HG02884 (cell line): ENCODE measurements around the gene TLE5.

ENCODE experiments used
- ATAC-seq: cut with Tn5 transposase; IDR thresholded peaks from one replicate; pipeline ENCODE4 v1.9.1; 2021; ENCODE audit warnings: mild to moderate bottlenecking, moderate library complexity; ENCODE audit not compliant: unreplicated experiment

TLE5 gene, protein sequence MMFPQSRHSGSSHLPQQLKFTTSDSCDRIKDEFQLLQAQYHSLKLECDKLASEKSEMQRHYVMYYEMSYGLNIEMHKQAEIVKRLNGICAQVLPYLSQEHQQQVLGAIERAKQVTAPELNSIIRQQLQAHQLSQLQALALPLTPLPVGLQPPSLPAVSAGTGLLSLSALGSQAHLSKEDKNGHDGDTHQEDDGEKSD

DNA sequence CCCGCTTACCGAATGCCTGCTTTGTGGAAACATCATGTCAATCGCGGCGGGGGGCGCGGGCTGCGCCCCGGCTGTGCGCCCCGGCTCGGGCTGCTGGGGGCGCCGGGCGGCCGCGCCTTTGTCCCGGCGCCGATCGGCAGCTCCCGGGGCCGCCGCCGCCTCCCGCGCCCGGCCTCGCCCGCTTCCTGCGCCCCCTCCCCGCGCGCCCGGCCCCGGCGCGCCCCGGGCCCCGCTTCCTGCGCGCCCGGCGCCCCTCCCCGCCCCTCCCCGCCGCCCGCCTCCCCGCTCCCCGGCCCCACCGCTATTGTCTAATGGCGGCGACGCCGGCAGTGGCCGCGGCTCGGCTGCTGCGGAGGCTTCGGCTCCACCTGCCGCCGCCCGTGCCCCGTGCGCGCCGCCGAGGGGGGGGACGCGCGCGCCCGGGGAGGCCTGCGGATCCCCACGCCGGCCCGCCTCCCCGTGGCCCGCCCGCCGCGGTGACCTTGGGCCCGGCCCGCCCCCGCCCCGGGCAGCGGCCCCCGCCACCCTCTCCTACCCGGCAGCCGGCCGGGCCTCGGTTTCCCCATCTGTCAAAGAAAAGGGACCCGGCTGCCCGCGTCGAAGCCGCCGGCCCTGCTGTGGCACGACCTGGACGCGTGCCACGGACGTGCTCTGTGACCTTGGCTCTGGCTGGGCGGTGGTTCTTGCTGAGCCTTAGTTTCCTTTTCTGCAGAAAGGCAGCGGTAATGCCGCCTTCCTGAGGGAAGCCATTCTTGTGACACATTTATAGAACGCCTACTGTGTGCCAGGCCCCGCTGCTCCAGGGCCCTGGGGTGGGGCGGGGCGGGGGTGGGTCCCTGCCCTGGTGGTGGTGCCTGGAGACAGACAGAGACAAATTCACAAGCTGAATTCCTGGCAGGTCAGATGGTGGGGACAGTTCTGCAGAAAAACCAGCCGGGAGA is at the start of gene TLE5:
TSS of gene TLE5 (minus strand) at position 331 of the 941 bp plus-strand sequence. CDS start at position 36, 295 bp downstream.
- no peak for ATAC-seq

DNA sequence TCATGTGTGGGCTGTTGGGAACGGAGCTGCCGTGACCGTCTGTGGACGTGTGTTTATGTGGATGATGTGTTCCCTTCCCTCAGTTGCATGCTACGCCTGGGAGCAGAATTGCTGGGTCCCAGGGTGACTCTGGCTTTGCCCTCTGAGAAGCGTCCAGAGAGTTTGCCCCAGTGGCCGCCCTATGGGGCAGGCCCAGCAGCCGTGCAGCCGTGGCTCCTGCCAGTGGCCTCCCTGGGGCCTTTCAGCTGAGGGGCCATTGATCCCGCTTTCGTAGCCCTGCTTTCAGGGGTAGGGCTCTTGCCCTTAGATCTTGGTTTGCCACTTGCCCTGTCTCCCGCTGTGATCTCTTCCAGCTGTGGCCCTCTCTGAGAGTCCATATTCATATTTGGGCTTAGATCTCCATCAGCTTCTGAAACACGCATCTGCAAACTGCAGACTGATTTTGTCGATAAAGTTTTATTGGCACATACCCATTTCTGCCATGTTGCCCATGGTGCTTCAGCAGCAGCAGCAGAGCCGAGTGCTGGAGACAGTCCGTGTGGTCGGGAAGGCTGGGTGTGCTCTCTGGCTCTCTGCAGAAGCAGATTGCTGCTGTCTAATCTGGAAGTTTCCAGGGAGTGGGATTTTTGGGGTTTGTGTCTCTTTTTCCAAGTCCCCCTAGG is 49.4 kb upstream of the TLE5 start:
- ATAC-seq, result no peak

DNA sequence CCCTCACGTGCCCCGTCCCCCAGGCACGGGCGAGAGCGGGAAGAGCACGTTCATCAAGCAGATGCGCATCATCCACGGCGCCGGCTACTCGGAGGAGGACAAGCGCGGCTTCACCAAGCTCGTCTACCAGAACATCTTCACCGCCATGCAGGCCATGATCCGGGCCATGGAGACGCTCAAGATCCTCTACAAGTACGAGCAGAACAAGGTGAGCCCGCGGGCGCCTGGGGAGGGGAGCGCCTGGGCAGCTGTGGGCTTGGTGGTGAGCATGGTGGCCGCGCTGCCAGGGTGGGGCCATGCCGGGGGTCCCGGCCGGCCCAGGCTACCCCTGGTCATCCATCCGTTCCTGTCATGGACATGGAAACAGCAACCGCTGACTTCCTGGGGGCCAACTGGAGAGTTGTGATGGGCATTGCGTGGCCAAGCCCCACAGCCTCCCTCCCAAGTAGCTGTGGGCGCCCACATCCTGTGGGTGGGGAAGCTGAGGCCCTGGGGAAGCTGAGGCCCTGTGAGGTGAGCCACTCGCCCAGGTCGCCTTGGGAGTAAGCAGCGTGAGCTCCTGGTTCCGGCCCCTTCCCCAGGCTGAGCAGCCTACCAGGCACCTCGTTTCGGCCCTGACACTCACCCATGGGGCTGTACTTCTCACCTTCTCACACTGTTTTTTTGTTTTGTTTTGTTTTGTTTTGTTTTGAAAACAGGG is 48.0 kb upstream of the TLE5 start:
- ATAC-seq, result no peak

DNA sequence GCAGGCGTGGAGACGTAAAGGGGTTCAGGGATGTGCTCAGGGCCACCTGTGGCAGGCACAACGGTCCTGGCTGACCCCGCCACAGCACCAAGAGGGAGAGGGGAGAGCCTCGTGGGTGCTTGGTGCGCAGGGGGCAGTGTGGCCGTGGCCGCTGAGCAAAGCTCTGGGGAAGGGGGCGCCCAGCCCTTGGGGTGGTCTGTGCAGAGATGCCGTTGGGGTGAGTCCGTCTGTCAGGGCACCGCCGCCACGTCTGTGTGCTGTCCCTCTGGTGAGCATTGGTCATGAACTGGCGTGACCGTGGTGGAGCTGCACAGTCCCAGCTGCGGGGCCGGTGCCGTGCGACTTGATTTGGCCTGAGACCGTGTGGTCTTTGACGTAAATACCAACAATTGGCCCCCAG is 47.2 kb upstream of the TLE5 start:
- no peak for ATAC-seq

DNA sequence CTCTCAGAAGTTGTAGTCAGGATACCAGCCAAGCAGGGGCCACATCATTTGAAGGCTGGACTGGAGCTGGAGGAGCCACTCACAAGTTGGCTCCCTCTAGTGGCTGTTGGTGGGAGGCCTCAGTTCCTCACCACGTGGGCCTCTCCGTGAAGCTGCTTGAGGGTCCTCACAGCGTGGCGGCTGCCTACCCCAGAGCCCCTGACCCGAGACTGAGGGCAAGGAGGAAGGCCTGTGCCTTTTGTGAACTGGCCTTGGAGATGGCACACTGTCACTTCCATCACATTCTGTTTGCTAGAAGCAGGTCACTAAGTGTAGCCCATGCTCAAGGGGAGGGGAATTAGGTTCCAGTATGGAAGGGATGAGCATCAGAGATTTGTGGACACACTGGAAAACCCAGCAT is 46.5 kb upstream of the TLE5 start:
- ATAC-seq, result no peak

DNA sequence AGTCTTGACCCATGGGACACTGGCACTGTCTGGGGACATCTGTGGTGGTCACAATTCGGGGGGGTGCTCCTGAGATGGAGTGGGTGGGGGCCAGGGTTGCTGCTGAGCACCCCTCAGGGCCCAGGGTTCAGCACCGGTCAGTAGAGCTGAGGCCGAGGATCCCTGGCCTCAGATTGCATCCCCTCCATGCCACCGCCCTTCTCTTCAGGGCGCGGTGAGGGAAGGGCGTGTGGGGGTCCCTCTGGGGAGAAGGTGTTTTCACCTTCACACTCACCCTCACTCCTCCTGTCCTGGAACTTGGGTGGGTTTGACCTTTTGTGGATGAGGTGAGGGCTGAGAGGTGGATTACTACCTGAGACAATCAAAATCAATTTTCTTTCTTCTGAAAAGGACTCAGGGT is 45.4 kb upstream of the TLE5 start:
- no peak for ATAC-seq

DNA sequence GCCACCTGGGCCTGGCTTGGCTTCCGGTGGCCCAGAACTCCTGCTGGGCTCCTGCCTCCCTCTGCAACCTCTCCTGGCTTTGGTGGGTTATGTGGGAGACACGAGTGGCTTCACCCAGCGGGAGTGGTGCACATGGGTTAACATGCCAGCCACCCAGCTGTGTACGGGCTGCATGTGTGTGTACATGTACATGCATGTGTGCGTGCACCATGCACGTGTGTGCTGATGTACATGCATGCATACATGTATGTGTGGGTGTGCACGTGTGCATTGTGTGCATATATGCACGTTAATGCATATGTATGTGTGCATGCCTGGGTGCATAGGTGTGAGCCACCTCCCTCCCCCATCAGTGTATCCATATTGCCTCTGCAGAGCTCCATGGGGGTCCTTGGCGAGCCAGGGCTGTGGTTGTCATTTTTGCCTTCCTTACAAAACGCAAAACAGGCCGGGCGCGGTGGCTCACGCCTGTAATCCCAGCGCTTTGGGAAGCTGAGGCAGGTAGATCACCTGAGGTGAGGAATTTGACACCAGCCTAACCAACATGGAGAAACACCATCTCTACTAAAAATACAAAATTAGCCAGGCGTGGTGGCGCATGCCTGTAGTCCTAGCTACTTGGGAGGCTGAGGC is 44.3 kb upstream of the TLE5 start:
- no peak for ATAC-seq

DNA sequence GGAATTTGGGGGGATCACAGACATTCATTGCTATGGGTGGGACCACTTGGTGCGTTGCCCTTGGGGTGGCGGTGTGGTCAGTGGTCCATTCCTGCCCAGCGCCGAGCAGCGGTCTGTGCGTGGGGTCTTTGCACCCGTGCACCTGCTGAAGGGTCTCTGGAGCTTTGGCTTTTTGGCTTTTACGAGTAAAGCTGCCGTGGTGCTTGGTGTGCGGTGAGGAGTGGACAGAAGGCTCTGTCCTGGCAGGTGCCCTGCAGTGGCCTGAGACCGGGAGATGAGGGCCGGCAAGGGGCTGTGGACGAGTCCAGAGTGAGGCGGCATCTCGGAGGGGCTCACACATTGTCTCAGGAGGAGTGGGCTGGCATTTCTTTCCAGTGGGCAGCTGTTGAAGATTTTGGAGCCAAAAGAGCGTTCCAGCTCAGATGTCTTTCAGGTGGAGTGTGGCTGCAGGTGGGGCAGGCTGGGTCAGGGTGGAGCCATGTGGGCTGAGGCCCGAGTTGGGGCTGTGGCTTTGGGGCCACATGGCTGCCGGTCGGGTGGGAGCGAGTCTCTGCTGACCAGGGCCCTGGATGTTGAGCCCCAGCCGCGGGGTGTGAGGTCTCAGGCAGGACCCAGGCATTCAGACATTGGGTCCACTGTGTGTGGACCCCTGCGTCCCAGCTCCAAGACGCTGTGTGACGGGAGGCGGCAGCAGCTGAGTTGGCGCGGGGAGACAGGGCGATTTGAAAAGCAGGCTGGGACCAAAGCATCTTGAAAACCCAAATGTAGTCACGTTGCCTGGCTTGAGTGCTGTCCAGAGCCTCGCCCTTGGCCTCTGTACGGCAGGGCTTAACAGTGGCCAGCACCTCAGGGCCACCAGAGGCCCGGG is 43.6 kb upstream of the TLE5 start:
- ATAC-seq, result no peak

DNA sequence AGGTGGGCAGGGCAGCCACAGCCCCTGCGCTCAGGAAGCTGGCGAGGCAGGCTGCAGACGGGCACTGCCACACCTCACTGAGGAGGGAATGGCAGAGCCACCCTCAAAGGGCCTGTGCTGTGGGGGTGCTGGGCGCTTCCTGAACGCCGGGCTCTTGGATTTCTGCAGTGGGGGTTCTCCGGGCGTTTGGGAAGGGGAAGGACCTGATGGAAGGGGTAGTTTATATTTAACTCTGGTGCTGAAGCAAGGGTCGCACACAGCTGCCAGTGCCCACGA is 42.4 kb upstream of the TLE5 start:
- ATAC-seq, result no peak

DNA sequence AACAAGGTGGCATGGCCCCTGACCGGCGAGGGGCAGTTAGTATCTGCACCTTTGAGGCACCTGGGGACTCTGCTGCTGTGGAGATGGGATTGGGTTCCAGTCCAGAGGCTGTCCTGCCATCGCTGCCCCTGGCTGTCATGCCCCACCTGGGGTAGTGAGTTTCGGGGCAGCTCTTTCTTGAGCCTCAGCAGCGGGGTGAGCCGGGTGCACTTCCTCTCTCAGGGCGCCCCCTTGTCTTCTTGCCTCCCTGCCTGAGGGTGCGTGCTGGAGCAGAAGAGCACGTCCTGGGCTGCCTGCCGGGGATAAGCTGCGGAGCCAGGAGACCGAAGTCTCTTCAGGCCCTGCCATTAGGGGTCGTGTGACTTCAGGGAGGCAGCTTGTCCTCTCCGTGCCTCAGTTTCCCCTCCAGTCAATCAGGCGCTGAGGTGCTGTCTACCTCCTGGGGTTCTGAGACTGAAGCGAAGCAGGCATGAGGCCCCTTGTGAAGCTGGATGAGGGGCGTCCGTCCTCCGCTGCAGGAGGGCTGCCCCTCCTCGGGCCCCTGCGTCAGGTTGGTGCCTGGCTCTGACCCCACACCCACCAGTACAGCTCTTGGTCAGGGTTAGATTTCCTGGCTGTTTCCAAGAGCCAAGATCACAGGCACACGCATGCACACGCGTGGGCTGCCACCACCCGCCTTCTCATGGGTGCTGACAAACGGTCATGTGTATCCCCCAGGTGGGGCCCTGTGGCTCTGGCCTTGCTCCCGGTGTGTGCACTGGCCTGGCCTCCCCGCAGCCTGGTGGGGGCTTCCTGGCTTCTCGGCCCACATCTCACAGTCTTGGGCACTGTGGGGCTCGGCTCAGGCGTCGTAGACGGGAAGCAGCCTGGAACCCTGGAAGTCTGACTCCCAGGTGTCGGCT is 40.2 kb upstream of the TLE5 start:
- ATAC-seq, result no peak

DNA sequence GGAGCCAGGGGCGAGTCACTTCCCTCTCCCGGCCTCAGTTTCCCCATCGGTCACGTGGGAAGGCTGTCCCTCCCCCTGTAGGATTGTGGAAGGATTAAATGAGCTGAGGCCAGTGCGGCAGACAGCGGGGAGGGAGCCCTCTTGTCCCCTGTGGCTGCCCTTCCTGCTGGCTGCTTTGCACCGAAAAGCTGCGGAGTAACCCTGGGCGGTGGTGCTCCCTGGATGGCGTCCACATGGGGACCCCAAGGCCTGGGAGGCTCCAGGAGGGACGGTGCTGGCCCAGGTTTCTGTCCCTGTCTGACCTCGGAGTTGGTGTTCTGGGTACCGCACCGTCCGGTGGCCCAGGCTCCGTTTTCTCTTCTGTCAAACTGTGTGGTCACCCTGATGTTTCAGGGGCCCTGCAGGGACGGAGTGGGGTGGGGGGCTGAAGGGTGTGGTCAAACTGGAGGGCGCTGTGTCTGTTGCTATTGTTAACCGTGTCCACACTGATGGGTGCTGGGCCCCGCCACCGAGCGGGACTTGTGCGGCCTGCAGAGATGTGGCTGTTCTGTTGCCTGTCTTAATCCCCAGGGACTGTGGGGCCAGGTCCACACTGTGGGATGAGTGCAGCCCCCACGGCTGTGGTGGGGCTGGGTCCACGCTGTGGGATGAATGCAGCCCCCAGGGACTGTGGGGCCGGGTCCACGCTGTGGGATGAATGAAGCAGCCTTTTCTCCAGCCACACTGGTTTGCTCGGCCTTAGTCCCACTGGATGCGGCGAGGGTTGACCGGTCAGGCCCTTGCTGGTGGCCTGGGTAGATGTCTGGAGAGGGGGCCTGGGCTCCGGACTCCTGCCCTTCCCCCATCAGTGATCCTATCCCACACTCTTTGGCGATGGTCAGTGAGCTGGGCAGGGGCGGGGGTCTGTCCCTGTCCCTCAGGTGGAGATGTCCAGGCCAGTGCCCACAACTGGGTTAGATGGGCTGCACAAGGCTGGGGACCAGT is 38.7 kb upstream of the TLE5 start:
- no peak for ATAC-seq

DNA sequence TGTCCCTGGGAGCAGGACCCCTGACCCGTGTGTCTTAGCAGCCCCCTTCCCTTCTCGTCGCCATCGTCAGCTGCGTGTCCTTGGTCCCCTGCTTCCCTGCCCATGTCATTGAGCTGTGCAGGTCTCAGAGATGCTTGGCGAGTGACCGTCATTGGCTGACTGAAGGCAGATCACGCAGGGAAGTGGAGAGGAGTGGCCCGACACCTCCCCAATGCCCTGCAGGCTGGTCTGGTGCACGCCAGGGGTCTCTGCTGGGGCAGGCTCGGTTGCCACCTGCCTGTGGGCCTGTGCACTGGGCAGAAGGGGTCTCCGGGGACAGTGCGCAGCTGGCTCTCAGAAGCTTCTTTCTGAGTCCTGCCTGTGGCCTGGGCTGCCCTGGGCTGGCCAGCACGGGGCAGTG is 38.0 kb upstream of the TLE5 start:
- no peak for ATAC-seq

DNA sequence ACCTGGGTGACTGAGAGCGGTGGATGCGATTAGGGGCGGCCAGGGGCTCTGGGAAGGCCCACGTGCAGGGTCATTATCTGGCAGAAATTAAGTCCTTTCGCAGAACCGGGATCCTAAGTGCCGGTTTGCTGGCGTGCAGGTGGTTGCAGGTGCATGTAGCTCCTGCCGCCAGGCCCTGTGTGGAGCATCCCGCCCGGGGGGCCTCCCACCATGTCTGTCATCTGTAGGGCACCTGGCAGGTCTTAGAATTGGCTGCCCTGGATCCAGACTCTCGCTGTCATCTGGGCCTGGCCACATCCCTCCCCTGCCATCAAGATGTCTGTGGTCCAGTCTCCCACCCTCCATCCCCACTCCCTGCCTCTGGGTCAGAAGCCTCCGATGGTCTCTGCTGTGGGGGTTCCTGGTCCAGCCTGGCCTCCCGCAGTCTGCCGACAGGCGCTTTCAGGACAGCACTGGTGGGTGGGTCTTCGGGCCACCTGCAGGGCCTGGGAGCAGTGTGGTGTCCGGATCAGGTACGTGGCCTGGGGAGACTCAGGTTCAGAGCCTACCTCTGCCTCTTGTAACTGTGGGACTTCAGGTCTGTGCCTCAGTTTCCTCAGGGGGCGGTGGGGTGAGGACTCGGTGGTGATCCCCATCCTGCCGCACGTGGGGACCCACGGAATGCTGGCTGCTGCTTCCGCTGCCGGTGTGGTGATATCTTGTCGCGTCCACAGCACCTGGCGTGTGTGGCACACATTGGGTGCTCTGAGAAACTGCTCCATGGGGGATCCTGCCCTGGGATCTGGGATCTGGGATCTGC is 37.3 kb upstream of the TLE5 start:
- ATAC-seq, result no peak

DNA sequence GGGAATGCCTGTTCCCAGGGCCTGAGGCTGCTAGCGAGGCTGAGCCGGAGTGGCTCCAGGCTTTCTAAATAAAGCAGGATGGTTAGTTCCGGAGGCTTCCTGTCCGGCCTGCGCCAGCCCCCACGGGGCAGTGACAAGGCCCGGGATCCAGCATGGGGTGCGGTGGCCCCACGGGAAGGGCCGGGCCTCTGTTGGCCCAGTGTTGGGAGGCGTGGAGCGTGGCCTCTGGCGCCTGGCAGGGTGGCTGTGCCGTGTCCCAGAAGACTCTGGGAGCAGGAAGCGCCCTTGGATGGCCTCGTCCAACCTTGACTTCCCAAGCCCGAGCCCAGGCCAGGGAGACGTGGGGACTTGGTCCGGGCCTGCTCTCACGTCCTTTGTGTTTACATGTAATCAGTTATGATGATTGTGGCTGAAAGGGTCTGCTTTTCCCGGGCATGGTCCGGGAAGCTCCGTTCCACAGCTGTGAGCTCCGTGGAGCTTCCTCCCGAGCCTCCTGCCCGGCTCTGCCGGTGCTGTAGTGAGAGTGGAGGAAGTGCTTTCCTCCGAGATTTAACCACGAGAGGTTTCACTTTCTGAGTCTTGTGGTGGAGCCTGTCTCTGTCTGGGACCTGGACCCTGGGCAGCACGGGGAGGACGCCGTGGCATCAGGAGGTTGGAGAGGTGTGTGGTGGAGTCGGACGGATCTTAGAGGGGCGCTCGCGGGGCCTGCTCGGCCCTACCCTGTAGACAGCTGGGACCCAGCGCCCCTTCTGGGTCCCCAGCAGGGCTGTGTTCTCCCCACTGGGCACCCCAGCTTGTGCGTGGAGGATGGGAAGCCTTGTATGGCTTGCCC is 36.4 kb upstream of the TLE5 start:
- ATAC-seq, result no peak

DNA sequence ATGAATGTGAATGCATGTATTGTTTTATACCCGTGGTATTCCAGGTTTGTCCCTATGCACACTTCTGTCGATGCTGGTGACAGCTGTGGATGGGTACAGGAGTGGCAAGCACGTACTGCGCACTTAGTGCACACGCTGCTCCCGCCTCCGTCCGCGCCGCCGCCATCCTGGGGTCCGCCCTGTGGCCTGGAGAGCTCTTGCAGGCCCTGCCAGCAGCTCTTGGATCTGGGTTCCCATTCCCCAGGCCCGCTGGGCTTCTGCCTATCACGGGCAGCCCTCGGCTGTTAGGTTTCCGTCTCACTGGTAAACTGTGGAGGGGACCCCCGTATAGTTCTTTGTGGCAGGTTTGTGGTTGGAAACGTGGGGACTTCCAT is 35.8 kb upstream of the TLE5 start:
- ATAC-seq, result no peak

DNA sequence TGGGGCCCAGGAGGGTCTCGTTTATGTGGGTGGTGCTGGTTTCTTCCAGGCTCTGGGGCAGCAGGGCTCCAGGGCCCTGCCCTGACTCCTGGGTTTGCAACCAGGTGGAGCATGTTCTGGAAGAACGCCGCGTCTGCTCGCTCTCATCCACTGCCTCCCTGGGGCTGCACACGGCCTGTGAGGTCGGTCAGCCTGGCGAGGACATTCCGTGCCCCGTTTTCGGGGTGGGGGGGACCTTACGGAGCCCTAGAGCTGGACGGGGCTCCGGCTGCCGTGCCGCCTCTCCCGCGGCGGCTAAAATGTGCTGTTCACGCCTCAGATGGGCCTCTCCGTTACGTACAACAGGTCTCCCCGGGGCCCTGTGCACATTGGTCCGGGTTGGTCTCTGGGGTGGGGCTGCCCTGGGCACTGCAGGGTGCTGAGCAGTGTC is 35.2 kb upstream of the TLE5 start:
- no peak for ATAC-seq
